ENCODE measurements around the gene LLGL2.

DNA sequence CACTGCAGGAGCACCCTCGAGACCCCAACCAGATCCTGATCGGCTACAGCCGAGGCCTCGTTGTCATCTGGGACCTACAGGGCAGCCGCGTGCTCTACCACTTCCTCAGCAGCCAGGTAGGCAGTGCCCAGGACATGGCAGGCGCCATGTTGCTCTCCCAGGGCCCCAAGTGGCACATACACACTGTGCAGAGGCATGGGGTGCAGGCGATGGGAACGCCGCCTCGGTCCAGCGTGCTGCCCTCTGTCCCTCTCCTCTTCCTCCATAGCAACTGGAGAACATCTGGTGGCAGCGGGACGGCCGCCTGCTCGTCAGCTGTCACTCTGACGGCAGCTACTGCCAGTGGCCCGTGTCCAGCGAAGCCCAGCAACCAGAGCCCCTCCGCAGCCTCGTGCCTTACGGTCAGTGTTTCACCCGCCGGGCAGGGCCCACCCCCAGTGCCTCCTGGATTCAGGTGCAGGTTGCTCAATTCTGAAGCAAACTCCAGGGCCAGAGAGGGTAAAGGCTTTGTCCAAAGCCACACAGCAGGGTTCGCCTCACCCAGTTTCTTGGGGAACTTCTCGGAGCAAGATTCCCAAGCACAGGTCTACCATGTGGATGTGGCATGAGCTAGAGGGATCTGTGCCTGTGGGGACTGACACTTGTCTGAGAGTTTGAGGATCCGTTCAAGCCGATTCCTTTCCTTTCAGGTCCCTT, 37.7 kb downstream of the LLGL2 start:
- TF ChIP-seq, protein P1, sequence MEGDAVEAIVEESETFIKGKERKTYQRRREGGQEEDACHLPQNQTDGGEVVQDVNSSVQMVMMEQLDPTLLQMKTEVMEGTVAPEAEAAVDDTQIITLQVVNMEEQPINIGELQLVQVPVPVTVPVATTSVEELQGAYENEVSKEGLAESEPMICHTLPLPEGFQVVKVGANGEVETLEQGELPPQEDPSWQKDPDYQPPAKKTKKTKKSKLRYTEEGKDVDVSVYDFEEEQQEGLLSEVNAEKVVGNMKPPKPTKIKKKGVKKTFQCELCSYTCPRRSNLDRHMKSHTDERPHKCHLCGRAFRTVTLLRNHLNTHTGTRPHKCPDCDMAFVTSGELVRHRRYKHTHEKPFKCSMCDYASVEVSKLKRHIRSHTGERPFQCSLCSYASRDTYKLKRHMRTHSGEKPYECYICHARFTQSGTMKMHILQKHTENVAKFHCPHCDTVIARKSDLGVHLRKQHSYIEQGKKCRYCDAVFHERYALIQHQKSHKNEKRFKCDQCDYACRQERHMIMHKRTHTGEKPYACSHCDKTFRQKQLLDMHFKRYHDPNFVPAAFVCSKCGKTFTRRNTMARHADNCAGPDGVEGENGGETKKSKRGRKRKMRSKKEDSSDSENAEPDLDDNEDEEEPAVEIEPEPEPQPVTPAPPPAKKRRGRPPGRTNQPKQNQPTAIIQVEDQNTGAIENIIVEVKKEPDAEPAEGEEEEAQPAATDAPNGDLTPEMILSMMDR (IDR thresholded peaks at IDR 0.05; ENCODE audit: insufficient read depth, low read length) = no peak
- no peak for TF ChIP-seq POLR2AphosphoS5 (IDR thresholded peaks at IDR 0.05; ENCODE audit: low read depth)
- no peak for TF ChIP-seq SPI1 (IDR thresholded peaks at IDR 0.05; ENCODE audit: borderline replicate concordance, low read depth)
